KG1 (cell line): Measurements from ENCODE around the gene SPRYD3.
A peak's percentile ranks its signal among the peaks of the same experiment; 100 is the strongest.

Experiments
- DNase-seq: peaks from one replicate; lab custom pipeline; 2025; lab: John Stamatoyannopoulos, UW

The SPRYD3 gene

DNA sequence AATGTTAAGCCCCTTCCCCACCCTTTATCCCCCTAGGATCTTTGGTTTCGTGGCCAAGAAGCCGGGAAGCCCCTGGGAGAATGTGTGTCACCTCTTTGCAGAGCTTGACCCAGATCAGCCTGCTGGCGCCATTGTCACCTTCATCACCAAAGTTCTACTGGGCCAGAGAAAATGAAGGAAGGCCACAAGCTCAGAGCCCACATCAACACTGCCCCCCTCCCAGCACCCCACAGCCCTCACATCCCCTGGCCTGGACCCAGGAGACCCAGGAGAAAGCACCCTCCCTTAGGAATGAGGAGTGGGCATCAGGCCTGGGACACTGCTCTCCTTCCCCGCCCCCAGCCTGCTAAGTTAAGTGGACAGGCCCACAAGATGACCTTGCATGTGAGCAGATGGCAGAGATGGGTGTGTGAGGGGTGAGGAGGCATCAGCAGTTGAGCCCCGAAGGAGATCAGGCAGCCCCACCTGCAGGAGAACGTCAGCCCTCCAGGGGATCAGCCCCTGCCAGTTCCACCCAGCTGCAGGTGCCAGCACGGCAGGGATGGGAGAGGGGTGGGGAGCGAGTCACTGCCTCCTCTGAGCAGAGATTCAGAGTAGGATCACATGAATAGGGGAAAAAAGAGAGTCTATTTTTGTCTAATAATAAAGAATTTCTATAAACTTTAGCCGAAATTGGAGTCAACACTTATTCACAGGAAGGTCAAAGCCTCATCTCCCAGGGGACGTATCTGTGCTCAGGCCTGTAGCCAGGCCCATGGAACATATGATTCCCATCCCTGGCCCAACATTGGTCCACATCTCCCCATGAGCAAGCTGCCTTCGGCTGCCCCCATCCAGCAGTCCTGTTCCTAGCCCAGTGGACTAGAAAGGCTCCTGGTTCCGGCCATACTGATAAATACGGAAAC is 15.2 kb downstream of the SPRYD3 start:
- DNase-seq: no peak

DNA sequence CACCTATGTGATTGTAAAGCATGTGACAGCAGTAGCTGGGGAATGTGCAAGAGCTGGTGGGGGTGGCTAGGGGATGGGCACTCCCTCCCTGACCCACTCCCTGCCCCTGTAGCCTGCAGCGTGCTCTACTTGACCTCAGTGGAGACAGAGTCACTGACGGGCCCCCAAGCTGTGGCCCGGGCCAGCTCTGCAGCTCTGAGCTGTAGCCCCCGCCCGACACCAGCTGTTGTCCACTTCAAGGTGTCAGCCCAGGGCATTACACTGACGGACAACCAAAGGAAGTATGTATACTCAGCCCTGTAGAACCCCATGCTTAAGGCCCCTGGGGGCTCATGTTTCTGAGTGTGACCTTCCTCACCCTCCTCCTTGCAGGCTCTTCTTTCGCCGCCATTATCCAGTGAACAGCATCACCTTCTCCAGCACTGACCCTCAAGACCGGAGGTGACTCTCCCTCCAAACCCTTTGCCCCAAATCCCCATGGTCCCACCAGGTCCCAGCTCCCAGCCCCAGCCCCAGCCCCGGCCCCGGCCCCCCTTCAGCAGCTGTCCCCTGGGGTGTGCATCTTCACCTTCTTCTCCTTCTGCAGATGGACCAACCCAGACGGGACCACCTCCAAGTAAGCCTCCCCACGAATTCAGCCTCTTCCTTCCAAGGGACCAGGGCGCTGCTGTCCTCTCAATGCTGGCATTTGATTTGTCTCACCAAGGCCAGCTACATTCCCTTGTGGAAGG is 16.0 kb downstream of the SPRYD3 start:
- DNase-seq: no peak

DNA sequence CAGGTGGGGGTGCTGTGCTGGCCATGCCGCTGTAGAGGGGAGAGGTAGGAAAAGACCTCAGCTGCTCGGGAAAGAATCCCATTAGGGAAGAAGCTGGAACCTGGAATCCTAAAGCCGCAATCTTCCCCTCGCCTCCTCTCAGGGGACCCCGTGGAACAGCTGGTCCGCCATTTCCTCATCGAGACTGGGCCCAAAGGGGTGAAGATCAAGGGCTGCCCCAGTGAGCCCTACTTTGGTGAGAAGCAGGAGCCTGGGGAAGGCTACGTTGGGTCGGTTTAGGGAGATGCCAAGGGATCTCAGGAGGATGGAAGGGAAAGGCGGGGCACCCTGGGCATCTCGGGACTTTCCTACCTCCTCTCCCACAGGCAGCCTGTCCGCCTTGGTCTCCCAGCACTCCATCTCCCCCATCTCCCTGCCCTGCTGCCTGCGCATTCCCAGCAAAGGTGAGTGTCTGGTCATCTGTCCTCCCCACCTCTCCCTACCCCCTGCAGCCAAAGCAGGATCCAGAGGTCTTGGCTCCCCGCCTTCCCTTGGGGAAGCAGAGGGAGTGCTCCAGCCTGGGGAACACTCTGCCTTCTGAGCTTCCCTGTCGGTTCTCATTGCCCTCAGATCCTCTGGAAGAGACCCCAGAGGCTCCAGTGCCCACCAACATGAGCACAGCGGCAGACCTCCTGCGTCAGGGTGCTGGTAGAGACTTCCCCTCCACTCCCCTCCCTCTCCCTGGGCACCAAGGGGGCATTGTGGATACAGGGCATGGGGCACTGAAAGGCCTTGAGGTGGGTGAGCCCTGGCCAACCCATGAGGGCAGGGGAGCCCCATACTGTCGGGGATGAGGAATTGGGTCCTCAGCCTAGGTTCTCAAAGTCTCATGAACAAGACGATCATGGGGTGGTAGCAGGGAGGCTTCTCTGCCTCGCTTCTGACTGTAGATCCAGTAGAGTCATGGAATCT is 16.9 kb downstream of the SPRYD3 start:
- no peak for DNase-seq

DNA sequence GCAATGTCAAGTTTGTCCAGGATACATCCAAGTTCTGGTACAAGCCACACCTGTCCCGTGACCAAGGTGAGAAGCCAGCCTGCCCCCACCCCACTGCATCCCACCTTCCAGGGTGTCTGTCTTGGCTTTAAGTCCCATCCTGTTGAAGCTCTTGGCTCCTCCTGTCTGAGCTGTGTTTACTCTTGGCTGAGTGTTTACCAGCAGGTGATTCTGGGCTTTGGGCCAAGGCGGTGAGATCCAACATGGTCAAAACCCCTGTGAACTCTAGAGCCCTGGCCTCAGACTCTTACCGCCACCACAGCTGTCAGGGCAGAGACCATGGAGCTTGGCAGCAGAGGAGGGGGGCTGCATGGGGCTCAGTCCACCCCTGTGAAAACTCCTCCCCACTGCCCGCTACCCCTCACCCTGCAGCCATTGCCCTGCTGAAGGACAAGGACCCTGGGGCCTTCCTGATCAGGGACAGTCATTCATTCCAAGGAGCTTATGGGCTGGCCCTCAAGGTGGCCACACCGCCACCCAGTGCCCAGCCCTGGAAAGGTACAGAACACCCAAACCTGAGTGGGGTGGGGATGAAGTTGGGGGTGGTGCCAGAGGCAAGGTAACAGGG is 17.7 kb downstream of the SPRYD3 start:
- DNase-seq: no peak

DNA sequence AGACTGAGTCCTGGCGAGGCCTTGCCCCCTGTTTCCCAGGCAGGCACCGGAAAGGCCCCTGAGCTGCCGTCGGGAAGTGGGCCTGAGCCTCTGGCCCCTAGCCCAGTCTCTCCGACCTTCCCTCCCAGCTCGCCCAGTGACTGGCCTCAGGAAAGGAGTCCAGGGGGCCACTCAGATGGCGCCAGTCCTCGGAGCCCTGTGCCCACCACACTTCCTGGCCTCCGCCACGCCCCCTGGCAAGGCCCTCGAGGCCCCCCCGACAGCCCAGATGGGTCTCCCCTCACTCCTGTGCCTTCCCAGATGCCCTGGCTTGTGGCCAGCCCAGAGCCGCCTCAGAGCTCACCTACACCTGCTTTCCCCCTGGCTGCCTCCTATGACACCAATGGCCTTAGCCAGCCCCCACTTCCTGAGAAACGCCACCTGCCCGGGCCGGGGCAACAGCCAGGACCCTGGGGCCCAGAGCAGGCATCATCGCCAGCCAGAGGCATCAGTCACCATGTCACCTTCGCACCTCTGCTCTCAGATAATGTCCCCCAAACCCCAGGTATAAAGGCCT is 18.4 kb downstream of the SPRYD3 start:
- no peak for DNase-seq

DNA sequence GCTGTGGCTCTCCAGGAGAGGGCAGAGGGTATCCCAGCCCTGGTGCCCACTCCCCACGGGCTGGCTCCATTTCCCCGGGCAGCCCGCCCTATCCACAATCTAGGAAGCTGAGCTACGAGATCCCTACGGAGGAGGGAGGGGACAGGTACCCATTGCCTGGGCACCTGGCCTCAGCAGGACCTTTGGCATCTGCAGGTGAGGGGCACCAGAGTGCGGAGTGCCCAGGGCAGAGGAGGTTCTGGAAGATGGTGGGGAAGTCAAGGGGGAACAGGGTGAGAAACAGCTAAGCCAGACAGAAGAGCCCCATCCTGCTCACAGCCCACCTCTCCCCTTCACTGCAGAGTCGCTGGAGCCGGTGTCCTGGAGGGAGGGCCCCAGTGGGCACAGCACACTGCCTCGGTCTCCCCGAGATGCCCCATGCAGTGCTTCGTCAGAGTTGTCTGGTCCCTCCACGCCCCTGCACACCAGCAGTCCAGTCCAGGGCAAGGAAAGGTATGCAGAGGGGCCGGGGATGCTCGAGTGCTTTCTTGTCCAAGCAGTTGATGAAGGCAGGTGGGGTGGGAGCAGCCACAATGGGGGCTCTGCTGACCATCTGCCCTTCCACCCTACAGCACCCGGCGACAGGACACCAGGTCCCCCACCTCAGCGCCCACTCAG is 19.0 kb downstream of the SPRYD3 start:
- DNase-seq: no peak

DNA sequence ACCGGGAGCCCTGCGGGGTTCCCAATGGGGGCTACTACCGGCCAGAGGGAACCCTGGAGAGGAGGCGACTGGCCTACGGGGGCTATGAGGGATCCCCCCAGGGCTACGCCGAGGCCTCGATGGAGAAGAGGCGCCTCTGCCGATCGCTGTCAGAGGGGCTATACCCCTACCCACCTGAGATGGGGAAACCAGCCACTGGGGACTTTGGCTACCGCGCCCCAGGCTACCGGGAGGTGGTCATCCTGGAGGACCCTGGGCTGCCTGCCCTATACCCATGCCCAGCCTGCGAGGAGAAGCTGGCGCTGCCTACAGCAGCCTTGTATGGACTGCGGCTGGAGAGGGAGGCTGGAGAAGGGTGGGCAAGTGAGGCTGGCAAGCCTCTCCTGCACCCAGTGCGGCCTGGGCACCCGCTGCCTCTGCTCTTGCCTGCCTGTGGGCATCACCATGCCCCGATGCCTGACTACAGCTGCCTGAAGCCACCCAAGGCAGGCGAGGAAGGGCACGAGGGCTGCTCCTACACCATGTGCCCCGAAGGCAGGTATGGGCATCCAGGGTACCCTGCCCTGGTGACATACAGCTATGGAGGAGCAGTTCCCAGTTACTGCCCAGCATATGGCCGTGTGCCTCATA is 19.6 kb downstream of the SPRYD3 start:
- no peak for DNase-seq

DNA sequence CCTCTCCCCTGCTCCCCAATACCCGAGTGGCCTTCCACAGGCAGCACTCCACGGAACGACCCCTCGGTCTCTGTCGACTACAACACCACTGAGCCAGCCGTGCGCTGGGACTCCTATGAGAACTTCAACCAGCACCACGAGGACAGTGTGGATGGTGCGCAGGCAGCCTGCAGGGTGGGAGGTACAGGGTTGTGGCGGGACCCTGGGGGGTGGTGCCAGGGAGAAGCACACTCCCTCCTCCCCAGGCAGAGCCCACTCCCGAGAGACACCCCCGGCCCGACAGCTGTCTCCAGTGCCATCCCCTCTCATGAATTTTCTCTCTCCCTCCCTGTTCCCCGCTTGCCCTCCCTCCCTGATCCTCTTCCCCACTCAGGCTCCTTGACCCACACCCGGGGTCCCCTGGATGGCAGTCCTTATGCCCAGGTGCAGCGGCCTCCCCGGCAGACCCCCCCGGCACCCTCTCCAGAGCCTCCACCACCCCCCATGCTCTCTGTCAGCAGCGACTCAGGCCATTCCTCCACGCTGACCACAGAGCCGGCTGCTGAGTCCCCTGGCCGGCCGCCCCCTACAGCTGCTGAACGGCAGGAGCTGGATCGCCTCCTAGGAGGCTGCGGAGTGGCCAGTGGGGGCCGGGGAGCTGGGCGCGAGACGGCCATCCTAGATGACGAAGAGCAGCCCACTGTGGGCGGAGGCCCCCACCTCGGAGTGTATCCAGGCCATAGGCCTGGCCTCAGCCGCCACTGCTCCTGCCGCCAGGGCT is 20.3 kb downstream of the SPRYD3 start:
- no peak for DNase-seq

DNA sequence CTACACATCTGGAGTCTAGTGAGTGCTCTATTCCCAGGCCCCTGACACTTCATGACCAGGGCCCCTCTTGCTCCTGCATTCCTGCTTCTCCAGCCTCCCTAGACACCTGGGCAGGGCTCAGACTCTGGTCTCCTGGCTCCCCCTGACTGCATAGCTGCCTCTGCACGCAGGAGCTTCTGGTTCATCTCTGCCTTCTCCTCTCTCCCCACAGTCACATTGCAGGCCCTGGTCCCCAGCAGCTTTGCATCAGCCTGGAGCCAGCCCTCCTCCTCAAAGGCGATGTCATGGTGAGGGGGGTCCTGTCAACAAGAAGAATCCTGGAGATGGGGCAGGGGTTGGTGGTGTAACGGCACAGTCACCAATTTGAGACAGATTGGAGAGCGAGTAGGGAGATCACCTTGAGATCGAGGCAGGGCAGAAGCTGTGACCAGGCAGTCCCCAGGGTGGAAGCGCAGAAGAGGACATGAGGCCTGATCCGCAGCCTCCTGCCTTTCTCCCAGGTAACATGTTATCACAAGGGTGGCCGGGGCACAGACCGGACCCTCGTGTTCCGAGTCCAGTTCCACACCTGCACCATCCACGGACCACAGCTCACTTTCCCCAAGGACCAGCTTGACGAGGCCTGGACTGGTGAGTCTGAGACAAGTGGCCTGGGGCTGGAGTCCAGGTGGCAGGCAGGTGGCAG is 21.2 kb downstream of the SPRYD3 start:
- DNase-seq: no peak

DNA sequence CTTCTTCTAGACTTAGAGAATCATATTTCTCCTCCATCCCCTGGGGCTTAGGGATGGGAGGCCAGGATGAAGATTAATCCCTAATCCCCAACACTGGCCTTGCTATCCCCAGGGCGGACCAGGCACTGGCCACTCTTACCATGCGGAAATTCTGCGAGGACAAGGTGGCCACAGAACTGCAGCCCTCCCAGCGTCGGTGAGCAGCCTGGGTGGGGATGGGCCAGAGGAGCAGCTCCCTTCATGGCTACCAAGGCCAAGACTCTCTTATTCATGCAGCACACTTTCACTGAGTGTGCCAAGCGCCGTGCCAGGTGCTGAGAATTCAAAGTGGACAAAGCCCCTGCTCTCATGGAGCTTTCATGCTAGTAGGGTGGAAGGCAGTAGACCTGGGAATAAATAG is 22.3 kb downstream of the SPRYD3 start:
- no peak for DNase-seq

DNA sequence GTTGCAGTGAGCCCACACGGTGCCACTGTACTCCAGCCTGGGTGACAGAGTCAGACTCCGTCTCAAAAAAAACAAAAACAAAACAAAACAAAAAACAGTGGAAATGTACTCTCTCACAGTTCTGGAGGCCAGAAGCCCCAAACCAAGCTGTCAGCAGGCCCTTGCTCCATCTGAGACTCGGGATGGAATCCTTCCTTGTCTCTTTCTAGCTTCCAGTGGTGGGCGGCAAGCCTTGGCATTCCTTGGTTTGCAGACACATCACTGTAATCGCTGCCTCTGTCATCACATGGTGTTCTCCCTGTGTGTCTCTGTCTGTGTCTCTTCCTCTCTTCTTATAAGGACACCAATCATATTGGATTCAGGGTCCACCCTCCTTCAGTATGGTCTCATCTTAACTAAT is 22.9 kb downstream of the SPRYD3 start:
- DNase-seq: no peak

DNA sequence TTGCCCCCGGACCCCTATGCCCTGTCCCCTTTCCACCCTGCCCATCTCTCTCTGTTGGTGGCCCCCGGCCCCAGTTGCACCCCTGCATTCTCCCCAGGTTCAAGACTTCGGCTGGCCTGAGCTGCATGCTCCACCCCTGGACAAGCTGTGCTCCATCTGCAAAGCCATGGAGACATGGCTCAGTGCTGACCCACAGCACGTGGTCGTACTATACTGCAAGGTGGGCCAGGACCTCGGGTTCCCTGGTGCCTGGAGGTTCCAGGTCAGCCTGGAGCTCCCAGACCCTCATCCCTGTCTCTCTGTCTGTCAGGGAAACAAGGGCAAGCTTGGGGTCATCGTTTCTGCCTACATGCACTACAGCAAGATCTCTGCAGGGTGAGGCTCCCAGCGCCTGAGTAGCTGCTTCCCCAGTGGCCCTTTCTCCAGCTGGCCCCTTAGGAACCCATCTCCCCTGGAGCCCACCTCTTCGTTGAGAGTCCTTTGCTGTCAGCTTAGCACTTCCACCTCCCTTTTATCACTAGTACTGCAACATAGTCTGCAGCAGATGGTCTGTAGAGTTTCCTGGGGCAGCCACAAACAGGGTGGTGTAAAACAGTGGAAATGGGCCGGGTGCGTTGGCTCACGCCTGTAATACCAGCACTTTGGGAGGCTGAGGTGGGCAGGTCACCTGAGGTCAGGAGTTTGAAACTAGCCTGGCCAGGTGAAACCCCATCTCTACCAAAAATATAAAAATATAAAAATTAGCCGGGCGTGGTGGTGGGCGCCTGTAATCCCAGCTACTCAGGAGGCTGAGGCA is 23.5 kb downstream of the SPRYD3 start:
- no peak for DNase-seq

DNA sequence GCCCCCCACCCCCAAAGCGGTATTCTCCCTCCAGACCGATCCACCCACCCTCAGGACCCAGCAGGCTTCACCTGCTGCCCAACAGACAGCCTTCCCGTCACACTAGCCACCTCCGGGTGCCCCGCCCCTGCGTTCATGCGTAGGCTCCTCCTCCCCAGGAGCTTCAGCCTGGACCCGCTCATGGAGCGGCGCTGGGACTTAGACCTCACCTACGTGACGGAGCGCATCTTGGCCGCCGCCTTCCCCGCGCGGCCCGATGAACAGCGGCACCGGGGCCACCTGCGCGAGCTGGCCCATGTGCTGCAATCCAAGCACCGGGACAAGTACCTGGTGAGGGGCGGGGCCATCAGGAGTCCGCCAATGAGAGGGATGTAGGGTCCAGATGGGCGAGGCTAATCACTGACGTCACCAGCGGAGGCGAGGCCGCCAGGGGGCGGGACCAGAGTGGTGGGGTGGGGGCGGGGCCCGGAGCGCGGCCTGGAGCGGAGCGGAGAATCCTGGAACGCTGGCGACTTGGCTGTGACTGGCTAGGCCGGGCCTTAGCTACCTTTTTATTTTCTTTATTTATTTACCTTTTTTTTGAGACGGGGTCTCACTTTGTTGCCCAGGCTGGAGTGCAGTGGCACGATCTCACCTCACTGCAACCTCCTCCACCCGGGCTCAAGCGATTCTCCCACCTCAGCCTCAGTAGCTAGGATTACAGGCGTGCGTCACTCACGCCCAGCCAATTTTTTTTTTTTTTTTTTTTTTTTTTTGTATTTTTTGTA is 24.9 kb downstream of the SPRYD3 start:
- peak; percentile 5 for DNase-seq

DNA sequence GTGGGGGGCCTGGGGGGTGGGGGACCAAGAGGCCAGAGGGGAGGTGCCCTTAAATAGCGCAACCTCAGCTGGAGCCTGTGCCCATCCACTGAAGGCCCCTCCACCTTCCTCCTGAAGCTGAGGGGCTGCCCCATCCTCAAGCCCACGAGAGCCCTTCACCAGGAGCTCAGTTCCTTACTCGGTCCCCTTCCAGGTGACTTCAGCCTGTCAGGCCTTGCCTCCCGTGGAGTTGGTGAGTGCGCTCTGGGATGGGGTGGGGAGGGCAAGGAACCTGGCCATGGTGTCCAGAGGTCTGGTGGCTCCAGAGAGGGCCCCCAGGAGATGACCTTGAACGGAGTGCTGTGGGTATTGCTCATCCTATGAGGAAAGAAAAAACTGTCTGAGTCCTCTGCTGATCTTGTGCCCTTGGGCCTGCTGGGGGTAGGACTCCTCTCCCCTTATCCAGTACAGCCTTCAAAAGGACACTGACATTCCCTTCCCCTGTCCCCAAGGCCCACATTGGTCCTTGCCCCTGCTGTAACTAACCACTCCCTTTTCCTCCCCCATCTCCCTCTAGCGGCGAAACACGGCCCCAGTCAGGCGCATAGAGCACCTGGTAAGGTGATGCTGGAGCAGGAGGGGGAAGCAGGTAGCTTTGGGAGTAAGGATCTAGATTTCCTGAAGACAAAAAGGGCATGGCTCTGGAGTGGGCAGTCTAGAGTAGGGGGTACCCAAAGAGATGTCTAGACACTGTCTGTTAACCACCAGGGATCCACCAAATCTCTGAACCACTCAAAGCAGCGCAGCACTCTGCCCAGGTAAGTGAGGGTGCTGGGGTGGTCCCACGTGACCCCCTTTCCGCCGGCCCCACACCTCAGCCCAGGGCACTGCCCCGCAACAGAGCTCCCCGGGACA is 25.7 kb downstream of the SPRYD3 start:
- no peak for DNase-seq

DNA sequence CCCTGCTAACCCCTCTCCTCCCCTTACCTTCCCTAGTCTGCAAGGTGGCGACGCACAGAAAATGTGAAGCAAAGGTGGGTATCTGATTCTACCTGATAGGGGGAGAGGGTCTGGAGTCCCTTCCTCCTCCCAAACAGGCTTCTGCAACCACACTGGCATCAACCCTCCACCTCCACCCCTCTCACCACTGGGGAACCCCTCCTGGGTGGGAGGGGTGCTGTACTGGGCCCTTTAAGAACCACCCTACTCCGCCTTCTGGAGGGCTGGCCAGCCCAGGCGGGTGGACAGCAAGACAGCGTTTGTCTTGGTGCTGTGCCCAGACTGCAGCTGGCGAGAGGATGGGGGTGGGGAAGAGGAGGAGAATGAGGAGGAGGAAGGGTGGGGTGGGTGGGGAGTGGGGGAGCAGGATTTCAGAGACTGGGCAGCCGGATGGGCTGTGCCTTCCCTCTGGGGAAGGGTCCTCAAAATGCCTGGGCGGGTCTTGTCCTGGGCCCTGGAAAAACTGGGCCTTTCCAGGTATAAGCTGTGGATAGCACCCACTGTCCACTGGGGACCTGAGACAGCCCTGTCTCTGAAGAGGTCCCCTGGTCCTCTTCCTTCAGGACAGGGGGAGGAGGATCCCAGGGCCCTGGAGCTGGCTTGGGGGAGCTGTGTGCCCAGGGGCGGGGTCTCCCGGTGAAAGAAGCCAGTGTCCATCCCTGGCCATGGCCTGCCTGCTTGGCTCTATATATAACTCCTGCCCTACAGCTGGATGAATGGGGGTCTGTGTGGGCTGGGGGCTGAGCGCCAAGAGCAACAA is 26.6 kb downstream of the SPRYD3 start:
- no peak for DNase-seq
